Occipital lobe (tissue), 2 donors: Measurements from ENCODE around the gene BCAR3. TPM values are rescaled to one million over a fixed set of nuclear protein-coding genes. Genes with fewer than 3 reads are reported as not detected.

Experiments used
- DNase-seq: peaks from one replicate; lab custom pipeline; 2025; lab: John Stamatoyannopoulos, UW
- total RNA-seq: library from RNA; depleted of rRNA; stranded (reverse); fragments of >200 nt; gene quantifications from one replicate; pipeline ENCODE4 v1.2.3, GENCODE V29; 2014

Gene BCAR3
- total RNA-seq, 1 donor from 2014 or later, result 5.9 TPM

DNA sequence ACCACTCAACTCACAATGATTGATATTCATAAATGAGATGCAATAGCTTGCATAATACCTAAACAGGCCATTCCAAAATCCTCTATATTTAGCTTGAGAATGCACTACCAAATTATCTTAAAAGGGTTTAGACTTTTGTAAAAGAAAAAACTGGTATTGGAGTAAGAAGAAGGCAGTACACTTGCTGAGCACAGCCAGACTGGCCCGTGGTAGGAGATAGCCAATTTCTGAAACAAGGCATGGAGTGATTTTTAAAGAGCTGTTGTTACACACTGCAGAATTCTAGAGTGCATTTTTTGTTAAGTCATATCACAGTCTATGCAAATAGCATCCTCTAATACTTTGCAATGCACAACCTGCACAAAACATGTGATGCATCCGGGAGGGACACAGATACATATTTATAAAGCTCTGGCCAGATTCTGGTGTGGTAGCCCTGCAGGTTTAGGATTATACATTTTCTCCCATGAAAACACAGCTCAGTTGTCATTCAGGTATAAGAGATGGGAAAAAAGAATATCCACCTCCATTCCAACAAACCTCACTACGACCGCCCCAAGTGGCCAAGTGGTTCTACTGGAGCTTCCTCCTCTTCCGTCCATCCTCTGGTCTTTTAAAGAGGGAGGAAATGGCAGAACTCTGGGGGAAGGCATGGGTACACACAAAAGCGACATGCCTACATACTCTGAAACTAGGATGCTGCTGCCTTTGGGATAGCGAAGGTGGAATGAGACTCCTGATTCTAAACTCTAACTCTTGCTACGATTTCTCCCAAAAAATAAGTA lies 40.8 kb downstream of the BCAR3 start:
- no peak for DNase-seq

GRCh38 chr1:93638981-93639380 lies 42.7 kb downstream of the BCAR3 start:
- no peak for DNase-seq

DNA sequence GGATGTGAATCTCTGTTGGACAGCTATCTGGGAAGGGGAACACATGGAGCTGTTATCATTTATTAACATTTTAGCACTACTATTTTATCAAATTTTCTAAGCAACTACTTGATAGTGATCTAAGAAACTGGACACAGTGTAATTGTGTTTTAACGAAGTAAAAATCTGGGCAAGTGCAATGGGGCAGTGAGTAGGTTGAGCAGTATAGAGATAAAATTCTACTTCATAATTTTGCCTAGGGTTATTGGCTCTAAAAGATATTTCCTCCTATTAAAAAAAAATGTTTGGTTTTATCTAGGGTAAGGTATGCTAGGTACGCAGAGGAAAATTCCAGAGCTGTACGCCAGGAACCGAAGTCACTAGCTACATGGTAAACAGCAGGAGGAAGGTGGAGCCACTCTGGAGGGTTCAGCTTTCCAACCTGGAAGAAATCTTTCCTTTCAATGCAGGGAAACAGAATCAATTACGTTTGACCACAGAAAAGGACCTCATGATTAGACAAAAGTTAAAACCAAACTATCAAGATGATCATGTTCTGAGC lies 43.3 kb downstream of the BCAR3 start:
- no peak for DNase-seq

DNA sequence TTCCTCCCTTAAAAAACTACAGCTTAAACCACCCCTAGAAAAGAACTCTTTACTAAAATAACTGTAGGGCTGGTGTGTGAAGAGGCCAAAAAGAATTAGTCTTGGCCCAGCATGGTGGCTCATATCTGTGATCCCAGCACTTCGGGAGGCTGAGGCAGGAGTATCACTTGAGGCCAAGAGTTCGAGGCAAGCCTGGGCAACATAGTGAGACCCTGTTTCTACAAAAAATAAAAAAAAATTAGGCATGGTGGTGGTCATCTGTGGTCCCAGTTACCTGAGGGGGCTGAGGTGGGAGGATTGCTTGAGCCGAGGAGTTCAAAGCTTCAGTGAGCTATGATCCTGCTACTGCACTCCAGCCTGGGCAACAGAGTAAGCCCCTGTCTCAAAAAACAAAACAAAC lies 44.9 kb downstream of the BCAR3 start:
- DNase-seq, result no peak

DNA sequence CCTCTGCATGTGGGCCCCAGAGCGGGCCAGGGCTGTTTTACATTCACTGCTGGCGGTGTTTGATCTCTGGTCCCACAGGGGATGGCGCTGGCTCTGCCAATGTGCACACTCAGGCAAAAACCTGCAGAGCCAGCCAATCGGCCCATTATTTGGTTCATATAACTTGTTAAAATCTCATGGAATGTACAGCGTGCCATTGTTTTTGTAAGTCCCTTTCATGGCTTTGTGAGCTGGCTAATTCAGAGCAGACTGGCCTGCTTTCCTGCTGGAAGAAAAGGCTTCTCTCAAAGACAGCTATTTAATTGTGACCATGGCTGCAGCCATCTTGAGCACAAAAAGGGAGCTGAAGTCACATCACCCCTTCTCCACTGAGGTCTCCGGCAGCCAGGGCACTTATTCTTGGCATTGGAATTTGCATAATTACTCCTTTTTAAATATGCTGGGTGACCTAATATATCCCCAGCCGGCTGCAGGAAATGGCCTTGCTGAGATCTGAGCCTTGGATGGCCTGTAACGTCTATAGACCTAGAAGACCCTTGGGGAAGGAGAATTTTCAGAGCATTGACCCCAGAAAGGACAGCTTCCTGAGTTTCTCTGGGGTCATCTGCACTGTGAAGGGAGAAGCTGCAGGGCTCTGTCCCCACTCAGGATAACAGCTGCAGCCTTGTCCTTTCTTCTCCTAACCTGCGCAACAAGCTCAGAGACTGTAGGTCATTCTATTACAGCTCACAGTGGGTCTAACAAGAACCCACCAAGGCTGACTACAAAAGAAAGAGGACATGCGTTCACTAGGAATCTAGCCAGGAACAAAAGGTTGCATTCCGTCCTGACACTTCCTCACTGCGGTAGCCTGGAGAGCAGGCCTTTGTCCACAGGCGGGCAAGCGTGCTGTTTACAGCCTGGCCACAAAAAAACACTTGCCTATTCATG lies 45.8 kb downstream of the BCAR3 start:
- DNase-seq, result no peak

DNA sequence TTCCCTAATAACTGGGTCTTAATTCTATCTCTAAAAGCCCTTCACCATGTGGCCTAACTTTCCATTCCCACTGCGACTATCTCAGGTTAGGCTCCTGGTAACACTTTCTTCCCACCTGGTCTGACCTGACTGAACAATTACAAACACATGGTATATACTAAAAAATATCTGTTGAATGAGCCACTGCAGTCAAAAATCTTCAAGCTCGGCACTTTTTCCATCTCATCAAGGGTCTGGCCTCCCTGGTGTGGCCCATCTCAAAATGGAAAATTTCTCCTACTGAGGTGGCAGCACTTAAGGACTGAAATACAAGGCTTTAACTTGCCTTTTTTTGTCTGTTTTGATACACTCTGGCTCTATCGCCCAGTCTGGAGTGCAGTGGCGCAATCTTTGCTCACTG lies 48.3 kb downstream of the BCAR3 start:
- DNase-seq, result no peak

GRCh38 chr1:93631626-93632365 lies 49.8 kb downstream of the BCAR3 start:
- no peak for DNase-seq

- DNase-seq, result no peak
Measured at GRCh38 chr1:93630168-93630567, 51.5 kb downstream of the BCAR3 start.

DNA sequence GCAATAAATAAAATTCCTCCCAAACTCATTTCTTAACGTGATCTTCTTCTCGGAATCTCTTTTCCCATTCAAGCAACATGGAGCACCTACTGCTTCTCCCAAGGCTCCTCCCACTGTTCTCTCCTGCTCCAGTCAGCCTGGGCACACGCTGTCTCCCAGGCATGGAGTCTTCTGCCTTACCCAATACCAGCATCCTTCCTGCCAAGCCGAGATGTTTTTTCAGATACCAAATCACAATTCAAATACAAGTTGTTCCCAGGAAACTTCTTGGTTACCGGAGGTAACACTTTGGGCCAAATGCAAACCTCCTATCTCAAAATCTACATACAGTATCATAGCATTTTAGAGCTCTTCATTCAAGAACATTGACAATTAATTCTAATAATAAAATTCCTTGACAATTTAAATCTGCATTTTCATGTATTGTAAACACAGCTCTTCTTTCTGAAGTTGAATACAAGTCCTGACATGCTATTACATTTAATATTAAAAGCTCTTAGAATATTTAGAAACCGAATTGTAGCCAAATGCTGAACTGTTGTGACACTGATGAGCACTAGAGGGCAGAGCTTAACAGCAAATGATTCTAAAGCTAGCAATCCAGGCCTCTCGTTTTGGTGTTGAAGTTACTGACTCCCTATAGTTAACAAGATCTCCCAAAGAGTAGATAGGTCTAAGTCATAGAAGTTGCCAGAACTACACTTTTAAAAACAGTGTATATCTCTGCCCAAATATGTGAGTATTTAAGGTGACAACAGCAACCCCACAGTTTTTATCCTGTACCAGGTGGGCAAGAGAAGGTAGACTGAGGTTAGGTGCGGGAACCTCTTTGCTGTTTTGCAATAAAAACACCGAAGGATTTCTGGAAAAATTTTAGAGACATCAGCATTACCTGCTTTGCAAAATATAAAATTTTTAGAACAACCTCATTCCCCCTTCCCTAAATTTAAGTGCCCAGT lies 52.3 kb downstream of the BCAR3 start:
- DNase-seq, result no peak

DNA sequence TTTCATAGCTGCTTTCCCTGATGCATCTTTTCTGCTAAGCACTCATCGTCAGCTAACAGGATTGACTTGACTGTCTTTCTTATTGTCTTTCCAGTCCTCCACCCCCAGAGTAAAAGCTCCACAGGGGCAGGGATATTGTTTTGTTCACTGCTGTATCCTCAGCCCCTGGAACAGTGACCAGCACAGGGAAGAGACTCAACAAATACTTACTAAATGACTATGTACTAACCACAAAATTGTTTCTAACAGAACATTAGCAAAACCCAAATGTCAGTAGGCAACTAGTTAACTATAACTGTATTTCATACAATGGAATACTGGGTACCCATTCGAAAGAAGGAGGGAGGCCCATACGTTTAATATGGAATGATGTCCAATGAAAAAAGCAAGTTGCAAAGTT lies 53.0 kb downstream of the BCAR3 start:
- no peak for DNase-seq

DNA sequence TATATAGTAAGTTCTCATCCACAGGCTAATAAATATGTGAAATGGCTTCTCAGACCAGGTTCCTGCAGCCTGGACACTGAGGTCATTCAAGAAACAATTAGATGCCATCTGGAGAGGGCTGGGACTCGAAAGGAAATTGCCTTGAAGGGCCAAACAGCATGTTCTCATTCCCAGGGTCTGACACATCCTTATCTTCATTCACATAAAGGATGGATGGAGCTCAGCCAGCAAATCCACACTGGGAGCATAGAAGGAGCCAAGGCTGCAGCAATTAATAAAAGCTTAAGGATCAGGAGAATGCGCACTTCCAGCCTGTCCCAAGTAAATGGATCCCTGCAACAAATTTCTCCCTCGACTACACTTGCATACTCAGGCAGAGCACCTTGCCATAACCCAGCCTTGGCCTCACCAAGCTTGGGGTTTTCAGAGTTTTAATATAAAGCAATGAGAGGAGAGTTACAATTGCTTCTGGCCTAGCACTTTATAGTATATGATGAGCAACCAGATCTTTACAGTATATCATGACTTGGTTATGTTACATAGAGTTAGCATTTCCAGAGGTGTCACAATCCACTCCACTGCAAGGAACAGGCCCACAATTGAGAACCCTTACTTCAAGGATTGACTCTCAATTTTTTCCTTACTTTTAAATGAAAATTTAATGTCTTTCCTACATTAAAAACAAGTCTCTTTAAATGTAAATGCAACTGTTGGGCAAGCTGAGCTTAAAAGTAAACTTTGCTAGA lies 55.9 kb downstream of the BCAR3 start:
- DNase-seq, result no peak

- no peak for DNase-seq
Measured at GRCh38 chr1:93623875-93624274, 57.8 kb downstream of the BCAR3 start.

- no peak for DNase-seq
Measured at GRCh38 chr1:93623436-93623835, 58.2 kb downstream of the BCAR3 start.

DNA sequence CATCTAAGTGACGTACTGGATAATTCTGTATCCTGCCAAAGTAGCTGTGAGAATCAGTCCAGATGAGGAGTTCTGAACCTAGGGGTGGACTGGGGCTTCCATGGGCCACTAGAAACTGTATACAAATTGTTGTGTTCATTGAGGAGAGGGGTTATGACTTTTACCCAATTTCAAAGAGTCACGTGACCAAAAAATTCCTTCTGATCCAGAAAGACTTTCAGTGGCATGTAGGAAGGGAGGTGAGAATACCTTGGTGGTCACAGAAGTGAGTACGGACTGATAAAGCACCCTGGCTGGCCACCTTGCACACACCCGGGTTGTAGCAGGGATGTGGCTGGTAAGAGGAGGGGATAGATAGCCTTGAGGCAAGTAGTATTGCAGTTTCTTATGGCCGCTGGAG lies 60.4 kb downstream of the BCAR3 start:
- no peak for DNase-seq

- DNase-seq, result no peak
Measured at GRCh38 chr1:93620841-93621210, 60.8 kb downstream of the BCAR3 start.

- no peak for DNase-seq
Measured at GRCh38 chr1:93620172-93620840, 61.3 kb downstream of the BCAR3 start.

DNA sequence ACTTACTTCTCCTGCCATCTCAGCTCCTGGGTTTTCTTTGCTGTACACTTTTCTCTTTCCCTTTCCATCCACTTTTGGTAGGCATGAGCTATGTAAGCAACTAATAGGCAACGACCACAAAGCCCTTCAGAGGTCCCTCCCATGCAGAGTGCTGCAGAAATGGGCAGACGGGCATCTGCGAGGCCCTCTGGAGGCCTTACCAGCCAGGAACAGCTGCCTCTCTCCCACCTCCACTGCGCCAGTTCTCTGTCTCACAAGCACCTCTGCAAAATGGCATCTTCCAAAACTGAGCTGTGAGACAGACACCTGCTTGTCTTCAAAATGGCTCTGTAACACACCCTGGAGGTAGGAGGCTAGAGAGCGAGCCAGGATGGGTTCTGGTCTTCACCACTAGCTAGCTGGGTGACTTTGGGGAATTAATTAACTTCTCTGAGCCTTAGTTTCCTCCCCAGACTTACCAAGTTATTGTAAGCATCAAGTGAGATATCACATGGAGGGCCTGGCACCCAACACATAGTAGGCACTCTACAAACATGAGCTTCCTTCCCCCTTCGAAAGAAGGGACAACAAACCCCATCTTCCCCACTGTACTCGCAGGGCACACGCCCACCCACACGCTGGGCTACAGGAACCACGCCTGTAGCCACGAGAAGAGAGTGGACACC lies 62.0 kb downstream of the BCAR3 start:
- DNase-seq, result no peak

DNA sequence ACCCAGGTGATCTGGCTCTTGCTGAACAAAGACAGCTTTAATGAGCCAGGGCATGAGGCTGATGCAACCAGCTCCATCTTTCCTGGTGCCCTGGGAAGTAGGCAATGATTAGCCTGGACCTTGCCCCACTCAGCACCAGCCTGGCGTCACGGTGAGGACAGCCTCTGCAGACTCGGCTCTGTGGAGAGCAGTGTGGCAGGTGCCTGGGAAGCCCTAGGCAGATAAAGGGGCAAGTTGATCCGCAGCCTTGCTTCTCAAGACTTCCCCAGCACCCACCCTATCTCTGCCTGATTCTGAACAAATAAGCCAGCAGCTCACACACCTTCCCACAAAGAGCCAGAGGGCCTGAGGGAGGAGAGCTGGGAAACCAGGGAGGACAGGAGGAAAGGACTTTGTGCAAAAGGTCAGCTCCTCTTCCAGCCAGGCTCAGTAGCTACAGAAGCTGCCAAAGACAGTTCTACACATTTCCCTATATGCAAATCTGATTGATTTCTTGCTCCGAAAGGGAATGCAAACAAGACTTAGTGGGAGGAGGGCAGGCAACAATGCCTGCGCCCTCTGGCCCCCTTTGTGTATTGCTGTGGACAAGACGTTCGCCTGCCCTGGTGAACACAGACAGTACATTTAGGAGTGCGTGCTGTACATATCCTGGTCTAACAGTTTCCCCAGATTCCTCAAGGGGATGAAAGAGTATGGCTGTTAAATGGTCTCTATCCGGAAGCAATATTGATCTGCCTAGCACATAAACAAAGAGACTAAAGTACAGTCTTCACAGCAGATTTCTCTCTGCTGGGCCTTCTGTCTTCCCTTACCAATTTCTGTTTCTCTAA lies 63.8 kb downstream of the BCAR3 start:
- DNase-seq, result no peak
